Astrocyte of the spinal cord (primary cell): Measurements from ENCODE around the gene UBA1.

Experiments
- DNase-seq: peaks from one replicate; pipeline ENCODE4 v3.0.0; 2011; ENCODE audit warnings: low read depth, low spot score
- H3K4me3 ChIP-seq: 2 replicates; pipeline ENCODE4 v1.5.1; 2011; ENCODE audit warnings: low read depth, mild to moderate bottlenecking, low read length, moderate library complexity
- CTCF ChIP-seq: IDR thresholded peaks from 2 replicates; pipeline ENCODE4 v1.5.1; 2012; ENCODE audit warnings: low read depth, mild to moderate bottlenecking, low read length, inconsistent platforms
- in situ Hi-C: cut with HindIII; loops from 2 replicates; pipeline ENCODE4 v1.10.0; 2017; ENCODE audit warnings: low sequenced_read_pairs

Gene UBA1

GRCh38 chrX:47160781-47161180 lies 32.8 kb upstream of the UBA1 start:
- in situ Hi-C loops: no loop called here
- TF ChIP-seq CTCF: no peak
- no peak for DNase-seq
- H3K4me3 ChIP-seq: no peak overlapping the region

- no peak for TF ChIP-seq CTCF
- no peak for DNase-seq
- in situ Hi-C loops: no loop called here
Observed at GRCh38 chrX:47162927-47163583, 30.6 kb upstream of the UBA1 start.

DNA sequence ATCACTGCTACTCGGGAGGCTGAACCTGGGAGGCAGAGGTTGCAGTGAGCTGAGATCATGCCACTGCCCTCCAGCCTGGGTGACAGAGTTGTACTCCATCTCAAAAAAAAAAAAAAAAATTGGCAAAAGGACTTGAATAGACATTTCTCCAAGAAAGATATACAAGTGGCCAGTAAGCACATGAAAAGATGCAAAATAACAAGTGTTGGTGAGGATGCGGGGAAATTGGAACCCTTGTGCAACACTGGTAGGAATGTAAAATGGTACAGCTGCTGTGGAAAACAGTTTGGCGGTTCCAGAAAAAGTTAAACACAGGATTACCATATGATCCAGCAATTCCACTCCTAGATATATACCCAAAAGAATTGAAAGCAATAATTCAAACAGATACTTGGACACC lies 29.2 kb upstream of the UBA1 start:
- DNase-seq: no peak
- in situ Hi-C loops: no loop called here
- no peak for TF ChIP-seq CTCF
- H3K4me3 ChIP-seq: no peak overlapping the region

More at GRCh38 chrX:47162927-47163583, 30.6 kb upstream of the UBA1 start:
- H3K4me3 ChIP-seq: no peak overlapping the region

DNA sequence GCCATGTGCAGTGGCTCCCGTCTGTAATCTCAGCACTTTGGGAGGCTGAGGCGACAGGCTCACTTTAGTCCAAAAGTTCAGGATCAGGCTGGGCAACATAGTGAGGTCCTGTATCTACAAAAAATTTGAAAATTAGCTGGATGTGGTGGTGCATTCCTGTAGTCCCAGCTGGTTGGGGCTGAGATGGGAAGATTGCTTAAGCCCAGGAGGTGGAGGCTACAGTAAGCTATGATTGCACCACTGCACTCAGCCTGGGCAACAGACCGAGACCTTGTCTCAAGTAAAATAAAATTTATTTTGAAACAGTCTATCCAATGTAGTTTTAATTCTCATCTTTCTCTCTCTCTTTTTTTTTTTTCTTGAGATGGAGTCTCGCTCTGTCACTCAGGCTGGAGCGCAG lies 27.5 kb upstream of the UBA1 start:
- in situ Hi-C loops: no loop called here
- no peak for DNase-seq
- H3K4me3 ChIP-seq: no peak overlapping the region
- no peak for TF ChIP-seq CTCF

DNA sequence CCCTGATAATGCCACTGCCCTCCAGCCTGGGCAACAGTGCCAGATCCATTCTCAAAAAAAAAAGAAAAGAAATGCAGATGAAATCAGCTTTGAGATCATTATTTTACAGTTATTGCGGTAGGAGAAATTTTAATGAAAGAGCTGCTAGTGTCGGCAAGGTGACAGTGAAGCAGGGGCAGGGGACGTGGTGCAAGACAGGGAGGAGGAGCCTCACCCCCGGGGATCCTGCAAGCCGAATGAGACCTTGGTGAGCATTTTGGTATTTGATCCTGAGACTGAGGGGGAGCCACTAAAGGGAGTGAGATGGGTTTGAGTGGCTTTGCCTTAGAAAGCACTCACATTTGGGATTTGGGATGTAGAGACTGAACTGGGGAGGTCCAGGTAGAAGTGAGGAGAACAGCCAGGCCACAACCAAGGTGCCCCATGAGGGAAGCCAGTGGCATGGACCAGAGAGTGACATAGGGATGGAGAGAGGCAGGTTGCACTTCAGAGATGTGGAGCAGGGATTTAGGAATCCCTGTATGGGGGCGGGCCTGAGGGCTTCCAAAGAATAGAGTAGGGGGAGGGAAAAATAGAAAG lies 25.0 kb upstream of the UBA1 start:
- DNase-seq: no peak
- TF ChIP-seq CTCF: no peak
- in situ Hi-C loops: no loop called here
- no peak overlapping the region for H3K4me3 ChIP-seq

GRCh38 chrX:47169273-47169672 lies 24.4 kb upstream of the UBA1 start:
- no peak overlapping the region for H3K4me3 ChIP-seq
- no peak for DNase-seq
- in situ Hi-C loops: no loop called here
- TF ChIP-seq CTCF: no peak
